Fibroblast of villous mesenchyme (primary cell): ENCODE results near the gene NLGN1. TPM values are rescaled to one million over a fixed set of nuclear protein-coding genes. Genes with fewer than 3 reads are reported as not detected.

Experiments
- DNase-seq: peaks from one replicate; pipeline ENCODE4 v3.0.0-alpha.2; 2010; ENCODE audit warnings: low read depth
- H3K4me3 ChIP-seq: 2 replicates; pipeline ENCODE4 v1.5.1; 2011; ENCODE audit warnings: low read depth, mild to moderate bottlenecking, low read length
- total RNA-seq: library from RNA; depleted of rRNA; stranded (reverse); fragments of >200 nt; gene quantifications from 2 replicates; pipeline ENCODE4 v1.2.3, GENCODE V29; 2012
- TF ChIP-seq, protein P1 (sequence below): IDR thresholded peaks from 2 replicates; pipeline ENCODE4 v1.5.1; 2012; ENCODE audit warnings: low read depth, mild to moderate bottlenecking, low read length; ENCODE audit not compliant: insufficient read depth

NLGN1 gene
- total RNA-seq, 1 donor = 18.1 TPM

DNA sequence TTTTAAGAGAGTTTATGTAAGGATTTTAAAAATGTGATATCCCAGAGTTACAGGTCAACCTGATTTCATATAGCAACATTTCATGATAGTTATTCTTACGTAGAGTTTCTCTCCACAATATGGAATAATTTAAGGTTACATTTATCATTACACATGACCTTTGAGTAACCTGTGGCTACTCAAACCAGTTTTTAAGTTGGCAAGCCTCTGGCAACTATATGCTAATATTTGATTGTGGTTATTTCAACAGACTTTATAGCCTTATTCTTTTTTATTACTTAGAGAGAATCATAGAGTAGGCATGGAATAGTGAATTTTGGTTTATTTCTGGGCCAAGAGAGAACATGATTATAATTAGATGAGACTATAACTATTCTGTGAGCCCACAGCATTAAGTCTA is 504.9 kb downstream of the NLGN1 start:
- H3K4me3 ChIP-seq = no peak overlapping the region
- TF ChIP-seq, protein P1, sequence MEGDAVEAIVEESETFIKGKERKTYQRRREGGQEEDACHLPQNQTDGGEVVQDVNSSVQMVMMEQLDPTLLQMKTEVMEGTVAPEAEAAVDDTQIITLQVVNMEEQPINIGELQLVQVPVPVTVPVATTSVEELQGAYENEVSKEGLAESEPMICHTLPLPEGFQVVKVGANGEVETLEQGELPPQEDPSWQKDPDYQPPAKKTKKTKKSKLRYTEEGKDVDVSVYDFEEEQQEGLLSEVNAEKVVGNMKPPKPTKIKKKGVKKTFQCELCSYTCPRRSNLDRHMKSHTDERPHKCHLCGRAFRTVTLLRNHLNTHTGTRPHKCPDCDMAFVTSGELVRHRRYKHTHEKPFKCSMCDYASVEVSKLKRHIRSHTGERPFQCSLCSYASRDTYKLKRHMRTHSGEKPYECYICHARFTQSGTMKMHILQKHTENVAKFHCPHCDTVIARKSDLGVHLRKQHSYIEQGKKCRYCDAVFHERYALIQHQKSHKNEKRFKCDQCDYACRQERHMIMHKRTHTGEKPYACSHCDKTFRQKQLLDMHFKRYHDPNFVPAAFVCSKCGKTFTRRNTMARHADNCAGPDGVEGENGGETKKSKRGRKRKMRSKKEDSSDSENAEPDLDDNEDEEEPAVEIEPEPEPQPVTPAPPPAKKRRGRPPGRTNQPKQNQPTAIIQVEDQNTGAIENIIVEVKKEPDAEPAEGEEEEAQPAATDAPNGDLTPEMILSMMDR = no peak
- no peak for DNase-seq

DNA sequence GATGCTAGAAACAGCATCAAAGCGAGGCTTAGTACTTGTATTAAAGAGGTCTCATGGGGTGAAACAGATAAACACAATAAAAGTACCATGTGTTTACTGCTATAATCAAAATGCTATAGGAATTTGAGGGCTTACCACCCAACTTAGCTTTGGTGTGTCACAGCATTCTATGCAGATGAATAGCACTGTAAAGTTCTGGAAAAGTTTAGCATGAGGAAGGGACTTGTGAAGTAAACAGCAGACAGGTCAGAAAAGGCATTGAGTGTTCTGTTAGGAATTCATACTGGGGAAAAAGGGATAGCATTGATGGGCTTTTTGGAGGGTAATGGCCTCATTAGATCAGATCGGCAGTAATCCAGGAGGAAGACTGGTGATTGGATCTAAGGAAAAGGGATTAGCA is 505.3 kb downstream of the NLGN1 start:
- DNase-seq = no peak
- TF ChIP-seq, protein P1 = no peak
- no peak overlapping the region for H3K4me3 ChIP-seq

DNA sequence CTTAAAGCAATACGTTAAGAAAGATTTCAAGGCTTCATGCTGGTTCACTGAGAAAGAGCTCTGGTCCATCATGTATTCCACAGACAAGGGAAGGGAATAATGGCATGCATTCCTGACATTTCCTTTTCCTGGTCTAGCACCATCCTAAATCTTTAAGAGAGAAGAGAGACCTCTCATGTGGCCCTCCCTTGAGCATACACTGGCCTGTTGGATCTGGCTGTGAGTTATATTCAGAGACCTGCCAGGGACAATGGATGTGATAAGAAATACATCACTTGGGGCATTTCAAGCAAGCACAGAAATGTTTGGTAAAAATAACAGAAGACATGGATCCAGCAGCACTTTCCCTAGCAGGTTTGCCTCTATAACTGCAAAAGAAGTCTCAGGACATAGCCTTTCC is 507.8 kb downstream of the NLGN1 start:
- H3K4me3 ChIP-seq = no peak overlapping the region
- TF ChIP-seq, protein P1 = no peak
- DNase-seq = no peak

- TF ChIP-seq, protein P1 = no peak
These were observed 513.9 kb downstream of the NLGN1 start for GRCh38 chr3:173911446-173911845.

GRCh38 chr3:173912126-173912525 is 514.6 kb downstream of the NLGN1 start:
- H3K4me3 ChIP-seq = no peak overlapping the region
- no peak for DNase-seq
- TF ChIP-seq, protein P1 = no peak

More at GRCh38 chr3:173911446-173911845, 513.9 kb downstream of the NLGN1 start:
- no peak overlapping the region for H3K4me3 ChIP-seq
- DNase-seq = no peak

DNA sequence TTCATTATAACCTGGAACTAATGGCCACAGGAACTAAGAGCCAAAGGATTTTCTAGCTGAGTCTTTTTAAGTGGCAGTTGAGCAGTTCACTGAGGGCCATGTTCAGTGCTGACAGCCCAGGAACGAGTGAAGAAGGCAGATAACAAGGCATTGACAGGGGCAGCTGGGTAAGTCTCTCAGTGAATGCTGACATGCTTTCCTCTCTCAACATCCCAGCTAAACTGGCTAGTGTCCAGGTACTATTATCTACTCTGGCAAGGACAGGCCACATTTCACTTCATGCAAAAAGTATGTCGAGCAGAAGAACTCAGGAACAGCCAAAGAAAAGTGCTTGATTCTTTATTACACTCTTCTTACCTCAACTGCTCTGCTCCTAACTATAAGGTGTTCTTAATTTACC is 515.9 kb downstream of the NLGN1 start:
- DNase-seq = no peak
- TF ChIP-seq, protein P1 = no peak
- no peak overlapping the region for H3K4me3 ChIP-seq

GRCh38 chr3:173913974-173914421 is 516.5 kb downstream of the NLGN1 start:
- no peak overlapping the region for H3K4me3 ChIP-seq
- TF ChIP-seq, protein P1 = no peak
- no peak for DNase-seq
